ENCODE measurements around the gene AASS. TPM values are rescaled to one million over a fixed set of nuclear protein-coding genes. Genes with fewer than 3 reads are reported as not detected.
A peak's percentile ranks its signal among the peaks of the same experiment; 100 is the strongest.

The AASS gene
- total and polyA plus RNA-seq, 2 of the 8 experiments (the other 6 are each of a cell fraction or from before 2014, with no cell fraction given) = 203 to 394 TPM

GRCh38 chr7:122132341-122132740, 11.7 kb downstream of the AASS start:
- H2BK120ac ChIP-seq (replicated peaks; ENCODE audit: low read depth, low read length) = no peak overlapping the region
- no peak overlapping the region for H2AFZ ChIP-seq (ENCODE audit: low read length)
- no peak overlapping the region for H3K4ac ChIP-seq (replicated peaks; ENCODE audit: insufficient read length, low read depth, low read length)
- H3K18ac ChIP-seq (ENCODE audit: extremely low read depth, low read length) = no peak overlapping the region
- no peak overlapping the region for H3K9ac ChIP-seq (replicated peaks in 1 of 4; ENCODE audit: extremely low read depth in 1 of 4, low read depth in 3 of 4, low read length in 3 of 4)
- peaks cover 0 to 95% (median 51%) of the 10 kb centered on the region in 4 experiments; a peak in 6 of 8 replicates for H3K36me3 ChIP-seq (ENCODE audit: control insufficient read depth in 2 of 4, insufficient read depth in 4 of 4, low read length in 3 of 4)
- WGBS, 2 experiments (ENCODE audit: extremely low coverage in 1 of 2, insufficient coverage in 1 of 2, insufficient read length in 1 of 2, insufficient replicate concordance in 2 of 2, low coverage in 1 of 2, low lambda C conversion rate in 2 of 2, missing lambda C conversion rate in 1 of 2) = 94% methylated on average over 2 of the region's 2 CpGs; no CpG with 5 or more reads in 1 of the 2 experiments
- peaks cover 0 to 8% (median 4%) of the 10 kb centered on the region in 4 experiments; a peak in 5 of 7 replicates for H3K4me1 ChIP-seq (replicated peaks in 1 of 4; ENCODE audit: control insufficient read depth in 3 of 4, insufficient read depth in 4 of 4, low read length in 3 of 4)
- H2BK15ac ChIP-seq (ENCODE audit: low read length) = no peak overlapping the region
- no peak overlapping the region for H3K23ac ChIP-seq (ENCODE audit: insufficient read length)
- H3K27me3 ChIP-seq (replicated peaks in 1 of 4; ENCODE audit: control insufficient read depth in 3 of 4, extremely low read depth in 1 of 4, insufficient read depth in 3 of 4, low read length in 3 of 4) = no peaks in the 10 kb centered on the region
- TF ChIP-seq EZH2 (IDR thresholded peaks at IDR 0.05; ENCODE audit: low read depth, low read length, severe bottlenecking) (no peak), CEBPB (IDR thresholded peaks at IDR 0.05; ENCODE audit: low read depth, low read length) (no peak), EP300 (IDR thresholded peaks at IDR 0.05; ENCODE audit: borderline replicate concordance in 1 of 2, low read depth in 2 of 2, low read length in 2 of 2) (no peak), CTBP2 (IDR thresholded peaks at IDR 0.05; ENCODE audit: borderline replicate concordance, insufficient read depth, insufficient read length, low read length) (no peak), TBP (IDR thresholded peaks at IDR 0.05; ENCODE audit: low read depth, low read length) (no peak), CHD2 (IDR thresholded peaks at IDR 0.05; ENCODE audit: low read length) (no peak), CBX8 (IDR thresholded peaks at IDR 0.05; ENCODE audit: borderline replicate concordance, low read depth, low read length) (no peak), ZNF274 (IDR thresholded peaks at IDR 0.05; ENCODE audit: borderline replicate concordance, extremely low read depth, low read length) (no peak), RFX5 (IDR thresholded peaks at IDR 0.05; ENCODE audit: borderline replicate concordance, low read depth, low read length) (no peak), CREB1 (IDR thresholded peaks at IDR 0.05) (no peak)
- TF ChIP-seq, protein P1, sequence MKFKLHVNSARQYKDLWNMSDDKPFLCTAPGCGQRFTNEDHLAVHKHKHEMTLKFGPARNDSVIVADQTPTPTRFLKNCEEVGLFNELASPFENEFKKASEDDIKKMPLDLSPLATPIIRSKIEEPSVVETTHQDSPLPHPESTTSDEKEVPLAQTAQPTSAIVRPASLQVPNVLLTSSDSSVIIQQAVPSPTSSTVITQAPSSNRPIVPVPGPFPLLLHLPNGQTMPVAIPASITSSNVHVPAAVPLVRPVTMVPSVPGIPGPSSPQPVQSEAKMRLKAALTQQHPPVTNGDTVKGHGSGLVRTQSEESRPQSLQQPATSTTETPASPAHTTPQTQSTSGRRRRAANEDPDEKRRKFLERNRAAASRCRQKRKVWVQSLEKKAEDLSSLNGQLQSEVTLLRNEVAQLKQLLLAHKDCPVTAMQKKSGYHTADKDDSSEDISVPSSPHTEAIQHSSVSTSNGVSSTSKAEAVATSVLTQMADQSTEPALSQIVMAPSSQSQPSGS (IDR thresholded peaks at IDR 0.05; ENCODE audit: low read length) = no peak
- no peak overlapping the region for H2BK12ac ChIP-seq (ENCODE audit: low read depth, low read length)
- no peak overlapping the region for H2AK5ac ChIP-seq (ENCODE audit: low read depth, low read length)
- no peak overlapping the region for H4K91ac ChIP-seq (replicated peaks; ENCODE audit: insufficient read length, low read length)
- no peak overlapping the region for H2BK20ac ChIP-seq (ENCODE audit: low read length)
- no peak for DNase-seq (ENCODE audit: low read depth in 1 of 2, low spot score in 2 of 2)
- H4K8ac ChIP-seq (ENCODE audit: extremely low read depth, insufficient read depth, low read length) = no peak overlapping the region
- peaks cover 3% of the 10 kb centered on the region; the same call in 1 of the 2 replicates for H3K79me1 ChIP-seq (ENCODE audit: low read depth, low read length)
- H4K5ac ChIP-seq (ENCODE audit: insufficient read length, low read depth, low read length) = no peak overlapping the region
- H3K4me3 ChIP-seq (ENCODE audit: extremely low read depth in 1 of 4, insufficient read depth in 2 of 4, low read depth in 3 of 4, low read length in 4 of 4) = peak overlapping the region in 1 of 4 experiments; percentile 18; a peak in 1 of 8 replicates
- H3K27ac ChIP-seq (ENCODE audit: low read depth, low read length) = no peak overlapping the region
- H3K23me2 ChIP-seq (ENCODE audit: low read depth, low read length) = no peaks in the 10 kb centered on the region
- CTCF ChIA-PET (ENCODE audit: partially characterized antibody) = interaction anchor here (0.9 kb wide), 1 partner anchor 39 kb away, joined by 4 read pairs; no protein-coding TSS in a partner anchor
- POLR2A ChIA-PET (ENCODE audit: partially characterized antibody) = interaction anchor here (1.0 to 8.0 kb wide), 2 partner anchors 12 to 19 kb away, joined by 3 to 66 read pairs; no protein-coding TSS in a partner anchor
- H3K56ac ChIP-seq (replicated peaks; ENCODE audit: insufficient read length, low read depth, low read length) = no peak overlapping the region
- H3K9me3 ChIP-seq (ENCODE audit: insufficient read depth in 2 of 2, low read depth in 1 of 2, low read length in 1 of 2) = no peaks in the 10 kb centered on the region
- no peak overlapping the region for H3K14ac ChIP-seq (ENCODE audit: insufficient read length)
- peaks cover 62 to 97% of the 10 kb centered on the region in 2 experiments for H3K79me2 ChIP-seq (ENCODE audit: control insufficient read depth in 1 of 2, insufficient read depth in 2 of 2, low read length in 2 of 2)
- H3K4me2 ChIP-seq (ENCODE audit: insufficient read depth in 1 of 2, low read depth in 2 of 2, low read length in 2 of 2) = peak overlapping the region in 1 of 2 experiments; percentile 21; a peak in 1 of 4 replicates
- H4K20me1 ChIP-seq (replicated peaks in 1 of 2; ENCODE audit: control insufficient read depth in 1 of 2, insufficient read depth in 2 of 2, low read length in 2 of 2) = peaks cover 26 to 42% of the 10 kb centered on the region in 2 experiments
- H2BK5ac ChIP-seq (ENCODE audit: low read depth, low read length) = no peak overlapping the region
- FAIRE-seq = no peak

Data from H1 (cell line).